NOMO-1 (cell line): ENCODE measurements around the gene KIF26B.
A peak's percentile ranks its signal among the peaks of the same experiment; 100 is the strongest.

ENCODE experiments used
- DNase-seq, 2 experiments: peaks; one replicate each; lab custom pipeline; 2025; ENCODE audit not compliant: unreplicated experiment in 2 of 2; lab: John Stamatoyannopoulos, UW

KIF26B gene

DNA sequence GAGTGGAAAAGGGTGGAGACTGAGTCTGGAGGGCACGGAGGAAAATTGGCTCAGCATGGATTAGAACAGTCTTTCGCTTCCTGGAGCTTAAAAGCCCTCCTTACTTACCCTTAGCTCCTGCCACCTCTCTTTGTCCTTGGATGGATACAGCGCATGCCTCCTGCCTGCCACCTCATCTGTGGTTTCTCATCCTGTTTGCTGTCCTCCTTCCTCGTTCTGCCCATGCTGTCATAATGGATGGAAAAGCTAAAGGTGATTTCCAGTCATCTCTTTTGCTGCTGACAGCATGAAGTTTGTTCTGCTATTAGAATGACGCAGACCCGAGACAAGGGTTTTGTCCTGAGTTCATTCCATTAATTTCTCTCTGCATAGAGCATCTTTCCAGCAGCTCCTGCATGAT lies 425.9 kb downstream of the KIF26B start:
- no peak for DNase-seq

DNA sequence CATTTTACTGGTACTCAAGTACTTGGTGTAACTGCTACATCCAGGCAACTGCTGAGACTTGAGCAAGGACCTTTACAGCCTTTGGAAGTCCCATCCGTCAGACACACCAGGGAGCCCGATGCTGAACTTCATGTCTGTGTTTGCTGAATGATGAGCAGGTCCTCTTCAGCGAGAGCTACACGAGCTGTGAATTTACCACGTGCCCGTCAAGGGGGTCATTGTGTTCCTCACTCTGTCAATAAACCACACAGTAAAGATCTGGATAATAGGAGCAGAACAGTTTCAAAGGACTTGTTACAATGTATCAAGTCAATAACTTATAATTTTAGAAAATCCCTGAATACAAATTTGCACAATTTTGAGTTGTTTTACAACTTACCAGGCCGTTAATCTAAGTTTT lies 427.2 kb downstream of the KIF26B start:
- no peak for DNase-seq

DNA sequence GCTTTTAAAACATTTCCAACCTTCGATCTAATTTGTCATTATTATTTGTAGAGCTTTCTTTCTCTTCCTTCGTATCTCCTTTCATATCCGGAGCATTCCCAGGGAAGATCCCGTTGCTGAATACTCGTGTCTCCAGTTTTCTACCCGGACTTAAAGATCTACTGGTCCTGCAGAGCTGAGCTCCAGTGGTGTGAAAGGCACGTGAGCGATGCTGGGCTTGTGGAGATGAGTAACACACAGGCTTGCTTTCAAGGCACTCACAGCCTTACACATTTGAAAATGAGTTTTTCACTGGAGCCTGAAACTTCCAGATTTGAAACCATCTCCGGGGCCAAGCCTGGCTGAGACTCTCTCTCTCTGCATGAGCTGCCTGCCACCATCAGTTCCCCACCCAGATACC lies 428.3 kb downstream of the KIF26B start:
- DNase-seq = no peak

DNA sequence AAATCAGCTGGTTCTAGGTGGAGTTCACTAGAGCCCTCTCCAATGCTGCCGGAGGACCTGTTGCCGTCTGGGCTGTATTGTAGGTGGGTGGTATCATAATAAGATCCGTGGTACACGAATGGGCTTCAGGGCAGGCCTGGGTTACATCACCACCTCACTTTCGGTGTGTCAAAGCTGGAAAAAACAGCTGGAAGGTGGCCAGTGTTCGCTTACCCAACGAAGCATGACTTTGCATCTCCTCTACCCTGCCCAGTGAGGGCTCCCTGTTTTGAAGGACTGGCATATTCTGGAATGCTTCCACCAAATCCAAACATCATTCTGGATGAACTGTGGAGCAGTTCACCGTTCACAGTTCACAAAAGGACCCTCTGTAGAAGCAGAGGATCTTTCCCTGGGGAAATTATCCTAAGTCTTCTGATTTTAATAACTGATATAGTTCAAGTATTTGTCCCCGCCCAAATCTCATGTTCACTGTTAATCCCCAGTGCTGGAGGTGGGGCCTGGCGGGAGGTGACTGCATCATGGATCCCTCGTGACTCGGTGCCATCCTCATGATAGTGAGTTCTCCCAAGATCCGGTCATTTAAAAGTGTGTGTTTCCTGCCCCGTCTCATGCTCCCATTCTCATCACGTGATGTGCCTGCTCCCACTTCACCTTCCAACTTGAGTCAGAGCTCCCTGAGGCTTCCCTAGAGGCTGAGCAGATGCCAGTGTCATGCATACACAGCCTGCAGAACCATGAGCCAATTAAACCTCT lies 429.0 kb downstream of the KIF26B start:
- DNase-seq = no peak

DNA sequence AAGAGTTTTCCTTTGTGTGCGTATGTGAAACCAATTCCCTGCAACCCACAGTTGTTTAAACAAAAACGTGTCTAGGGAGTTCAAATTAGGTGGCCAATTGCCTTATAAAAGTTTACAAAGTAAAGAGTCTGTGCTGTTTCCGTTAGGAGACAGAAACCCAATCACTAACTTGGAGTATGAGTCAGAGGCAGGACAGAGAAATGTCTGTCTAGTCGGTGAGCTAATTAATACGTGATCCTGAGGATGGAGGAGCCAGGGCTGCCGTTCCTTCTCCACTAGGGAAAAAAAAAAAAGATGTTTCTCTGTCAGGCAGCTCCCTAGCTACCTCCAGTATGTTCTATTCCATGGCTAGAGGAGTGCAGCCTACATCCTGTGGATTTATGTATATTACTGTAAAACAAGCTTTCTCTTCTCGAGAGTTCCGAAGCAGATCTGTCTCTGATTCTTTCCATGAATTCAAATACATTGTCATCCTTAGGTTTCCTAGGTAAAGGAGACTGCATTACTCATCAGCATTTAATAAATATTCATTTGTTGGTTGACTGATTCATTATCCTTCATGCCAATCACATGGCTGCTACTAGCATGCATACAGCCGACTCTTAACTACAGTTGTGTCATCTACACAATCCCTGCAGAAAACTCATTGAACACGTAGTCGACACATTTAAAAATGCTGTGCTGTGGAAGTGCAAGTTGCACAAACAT lies 430.6 kb downstream of the KIF26B start:
- no peak for DNase-seq

DNA sequence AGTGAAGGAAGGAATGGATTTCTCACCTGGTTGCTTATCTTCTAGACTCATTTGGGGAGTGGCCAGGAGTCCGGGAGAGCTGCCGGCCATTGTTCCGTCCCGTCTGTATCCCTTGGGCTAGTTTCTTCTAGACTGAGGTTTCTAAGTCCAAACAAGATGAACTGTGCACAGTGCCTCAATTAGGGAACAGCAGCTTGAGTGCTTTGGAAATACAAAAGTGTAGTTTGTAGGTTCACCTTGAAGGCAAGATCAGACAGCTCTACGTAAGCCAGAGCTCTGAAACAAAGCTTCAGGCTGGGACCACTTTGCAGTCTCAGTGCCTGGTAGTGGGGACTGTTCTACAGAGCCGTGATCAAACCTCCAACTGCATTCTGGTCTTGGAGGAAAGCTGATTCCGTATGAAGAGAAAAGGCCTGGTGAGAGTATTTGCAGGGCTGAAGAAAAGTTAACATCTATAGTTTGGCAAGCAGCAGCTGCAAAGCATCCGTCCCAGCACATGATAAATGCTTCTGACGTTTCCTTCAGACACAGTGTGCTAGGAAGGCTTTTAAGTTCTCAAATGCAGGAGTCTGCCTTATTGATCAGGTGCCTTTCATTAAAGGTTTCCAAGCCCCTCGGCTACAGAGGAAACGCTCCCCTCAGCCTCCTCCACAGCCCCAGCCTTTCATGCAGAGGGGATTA lies 432.8 kb downstream of the KIF26B start:
- no peak for DNase-seq

DNA sequence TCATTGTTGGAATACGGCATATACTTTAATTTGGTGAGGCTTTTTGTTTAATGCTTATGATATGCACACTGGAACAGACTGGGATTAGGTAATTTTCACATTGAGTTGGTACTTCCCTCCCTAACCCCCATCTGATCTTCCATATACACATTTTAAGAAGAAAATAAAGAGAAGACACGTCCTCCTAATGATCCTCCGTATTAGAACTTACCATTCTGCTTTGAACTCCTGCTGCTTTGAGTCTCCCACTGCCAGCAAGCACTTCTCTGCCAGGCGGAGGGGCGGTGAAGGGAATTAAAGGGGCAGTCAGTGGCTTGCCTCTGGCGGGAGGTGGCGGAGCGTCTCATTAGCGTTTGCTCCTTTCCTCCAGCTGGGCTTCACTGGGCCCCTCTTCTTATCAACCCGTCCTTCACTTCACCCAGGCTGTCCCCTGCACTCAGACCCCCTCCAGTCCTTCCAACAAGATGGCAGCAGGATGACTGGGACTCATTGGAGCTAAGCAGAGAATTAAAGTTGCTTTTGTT lies 433.4 kb downstream of the KIF26B start:
- no peak for DNase-seq

DNA sequence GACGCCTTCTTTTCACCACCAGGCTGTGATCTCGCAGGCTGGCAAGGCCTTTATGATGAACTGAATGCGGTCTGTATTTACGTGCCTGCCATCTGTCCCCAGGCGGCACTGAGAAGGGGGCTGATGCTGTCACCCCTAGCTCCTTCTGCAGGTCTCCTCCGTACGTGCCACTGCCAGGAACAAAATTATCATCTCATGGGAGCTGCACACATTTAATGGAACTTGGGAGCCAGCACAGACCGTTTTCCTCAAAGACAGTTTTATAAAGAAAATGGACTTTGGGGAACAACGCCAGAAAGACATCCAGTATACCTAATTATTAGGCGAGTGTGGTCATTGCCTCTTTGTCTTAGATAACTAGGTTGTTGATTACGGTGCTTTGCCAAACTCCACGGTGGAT lies 434.5 kb downstream of the KIF26B start:
- no peak for DNase-seq

DNA sequence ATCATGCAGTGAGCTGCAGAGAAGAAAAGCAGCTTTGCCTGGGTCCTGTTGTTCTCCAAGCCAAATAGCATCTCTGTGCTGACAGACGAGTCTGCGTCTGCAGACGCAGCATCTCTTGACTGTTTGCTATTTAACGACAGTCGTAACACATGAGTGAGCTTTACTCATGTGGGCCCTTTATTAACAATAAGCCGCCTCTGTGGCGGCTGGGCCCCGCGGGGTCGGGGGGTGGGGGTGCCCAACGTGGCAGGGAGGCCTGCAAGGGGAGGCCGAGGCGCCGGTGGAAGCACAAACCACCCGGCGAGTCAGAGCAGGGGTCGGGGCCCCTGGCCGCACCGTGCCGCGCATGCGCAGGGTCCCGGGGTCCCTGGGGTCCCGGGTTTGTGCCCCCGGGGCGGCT lies 435.1 kb downstream of the KIF26B start:
- DNase-seq = no peak

DNA sequence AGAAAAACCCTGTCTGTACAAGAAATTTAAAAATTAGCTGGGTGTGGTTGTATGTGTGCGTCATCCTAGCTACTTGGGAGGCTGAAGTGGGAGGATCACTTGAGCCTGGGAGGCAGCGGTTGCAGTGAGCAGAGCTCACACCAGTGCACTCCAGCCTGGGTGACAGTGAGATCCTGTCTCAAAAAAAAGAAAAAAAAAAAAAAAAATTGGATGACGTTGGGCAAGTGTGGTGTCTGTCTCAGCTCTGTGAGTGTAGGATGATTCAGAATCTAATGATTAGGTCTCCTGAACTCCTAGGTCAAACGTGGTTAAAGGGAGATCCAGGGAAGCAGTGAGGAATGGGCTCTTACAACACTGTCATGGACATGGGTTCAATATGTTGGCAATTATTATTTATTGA lies 435.9 kb downstream of the KIF26B start:
- no peak for DNase-seq

DNA sequence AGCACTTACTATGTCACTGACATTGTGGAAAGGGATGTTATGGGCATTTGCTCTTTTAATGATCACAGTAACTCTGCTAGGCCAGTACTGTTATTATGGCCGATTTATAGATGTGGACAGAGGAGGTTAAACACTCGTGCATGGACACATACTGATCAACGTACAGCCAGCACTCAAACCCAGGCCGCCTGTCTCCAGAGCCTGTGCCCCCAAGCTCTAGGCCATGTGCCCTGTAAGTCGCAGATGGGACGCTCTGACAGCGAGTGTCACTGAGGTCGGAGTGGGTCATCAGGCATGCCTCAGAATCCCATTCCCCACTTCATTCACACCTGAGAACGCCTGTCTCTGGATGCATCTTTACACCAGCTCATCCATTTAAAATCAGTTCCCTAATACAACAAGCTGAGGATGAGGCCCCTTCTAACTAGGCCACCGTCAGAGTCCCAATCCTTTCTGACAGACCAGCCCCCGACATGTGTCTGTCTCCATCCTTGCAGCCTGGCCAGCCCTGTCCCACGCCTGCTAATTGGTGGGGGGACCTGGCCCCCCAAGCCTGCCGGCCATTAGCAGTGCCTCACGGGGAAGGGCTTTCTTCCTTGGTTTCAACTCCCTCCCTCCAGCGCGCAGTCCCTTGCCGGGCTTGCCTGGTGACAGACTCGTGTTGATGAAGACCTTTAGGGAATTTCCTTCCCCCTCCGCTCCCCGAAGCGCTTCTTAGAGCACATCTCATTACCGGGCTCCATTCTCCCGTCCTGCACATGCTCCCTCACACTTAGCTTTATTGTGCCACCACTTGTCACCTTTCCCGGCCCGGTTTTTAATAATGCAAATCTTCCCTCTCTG lies 436.8 kb downstream of the KIF26B start:
- no peak for DNase-seq

DNA sequence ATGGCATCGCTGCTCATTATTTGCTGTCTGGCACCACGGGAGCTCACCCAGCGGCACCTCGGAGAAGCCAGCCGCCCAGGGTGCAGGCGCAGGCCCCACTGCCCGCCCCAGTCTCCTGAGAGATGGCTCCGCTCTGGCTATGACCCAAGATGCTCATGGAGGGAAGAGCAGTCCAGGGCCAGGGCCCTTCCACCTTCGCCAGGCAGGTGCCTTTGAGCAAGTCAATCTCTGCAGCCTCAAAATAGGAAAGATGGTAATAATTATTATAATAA lies 437.3 kb downstream of the KIF26B start:
- no peak for DNase-seq

DNA sequence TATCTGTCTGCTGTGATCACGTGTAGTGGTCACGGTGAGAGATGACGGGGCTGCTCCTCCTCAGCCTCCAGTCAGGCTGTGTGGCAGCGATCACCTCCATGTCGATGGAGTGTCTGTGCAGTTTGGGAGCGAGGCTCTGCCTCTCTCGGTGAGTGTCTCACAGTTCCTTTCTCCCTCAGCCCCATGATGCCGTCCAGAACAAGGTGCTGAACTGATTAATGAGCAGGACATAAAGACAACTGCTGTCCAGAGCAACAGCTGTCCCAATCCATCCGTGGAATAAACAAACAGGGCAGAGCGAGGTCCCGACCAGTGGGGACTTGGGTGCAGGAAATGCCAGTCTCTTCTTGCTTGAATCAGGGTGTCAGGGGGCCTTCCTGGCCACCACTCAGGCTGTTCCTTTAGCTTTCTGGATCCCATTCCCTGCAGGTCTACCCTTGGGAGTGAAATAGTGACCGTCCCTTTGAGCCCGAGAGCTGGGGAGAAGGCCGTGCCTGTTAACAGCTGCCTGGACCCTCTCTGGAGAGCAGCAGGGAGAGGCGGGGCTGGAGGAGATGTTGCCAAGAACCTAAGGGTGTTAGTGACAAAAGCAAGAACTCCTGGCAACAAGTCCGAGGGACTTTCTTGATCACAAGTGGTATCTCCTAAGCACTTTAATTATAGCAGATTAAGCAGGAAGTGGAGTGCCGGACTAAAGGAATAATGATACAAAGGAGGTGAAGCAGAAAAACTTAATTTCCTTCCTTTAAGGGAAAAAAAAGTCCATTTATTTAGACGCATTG lies 443.9 kb downstream of the KIF26B start:
- no peak for DNase-seq

DNA sequence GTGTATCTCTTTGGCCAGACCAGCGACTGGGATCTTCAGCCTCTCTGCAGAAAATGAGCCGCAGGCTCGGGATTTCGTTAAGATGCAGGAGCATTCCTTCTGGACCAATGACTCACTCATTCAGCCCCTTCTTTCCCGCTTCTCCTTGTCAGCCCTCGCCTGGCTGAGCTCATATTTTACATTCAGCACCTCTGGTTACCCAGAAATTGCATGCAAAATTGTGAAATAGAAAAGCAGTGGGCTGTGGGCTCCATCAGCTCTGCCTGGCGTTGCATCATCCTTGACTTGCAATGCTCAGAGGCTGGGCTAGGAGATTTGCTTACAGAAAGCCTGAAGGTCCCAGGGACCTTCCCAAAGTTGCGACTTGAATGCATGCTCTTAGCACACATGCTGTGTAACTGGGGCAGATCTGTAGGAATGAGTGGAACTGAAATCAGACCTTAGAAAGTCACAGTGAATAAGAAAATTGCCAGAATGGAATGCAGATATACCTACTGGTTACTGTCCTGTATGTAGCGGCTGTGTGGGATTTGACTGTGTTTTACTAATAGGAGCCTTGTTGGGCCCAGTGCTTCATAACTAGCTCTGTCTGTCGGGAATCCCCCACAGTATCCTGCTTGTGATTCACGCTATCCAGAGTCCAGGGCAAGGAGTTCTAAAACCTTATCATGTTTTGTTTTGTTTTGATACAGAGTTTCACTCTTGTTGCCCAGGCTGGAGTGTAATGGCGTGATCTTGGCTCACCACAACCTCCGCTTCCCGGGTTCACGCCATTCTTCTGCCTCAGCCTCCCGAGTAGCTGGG lies 444.8 kb downstream of the KIF26B start:
- peak; percentile 79 to 91 for DNase-seq

DNA sequence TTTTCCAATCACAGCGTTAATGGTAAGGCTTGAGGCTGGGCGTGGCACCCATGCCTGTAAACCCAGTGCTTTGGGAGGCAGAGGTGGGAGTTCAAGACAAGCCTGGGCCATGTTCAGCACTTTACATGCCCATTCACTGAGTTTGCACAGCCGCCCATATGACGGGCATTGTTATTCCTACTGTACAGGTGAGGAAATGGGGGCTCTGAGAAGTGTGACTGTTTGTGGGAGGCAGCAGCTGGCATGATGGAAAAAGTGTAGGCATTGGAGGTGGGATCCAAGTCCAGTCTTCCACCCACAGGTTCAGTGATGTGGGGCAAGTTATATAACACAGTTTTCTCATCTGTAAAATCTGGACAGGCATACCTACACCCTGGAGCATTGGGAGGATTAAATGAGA lies 445.9 kb downstream of the KIF26B start:
- DNase-seq = no peak

DNA sequence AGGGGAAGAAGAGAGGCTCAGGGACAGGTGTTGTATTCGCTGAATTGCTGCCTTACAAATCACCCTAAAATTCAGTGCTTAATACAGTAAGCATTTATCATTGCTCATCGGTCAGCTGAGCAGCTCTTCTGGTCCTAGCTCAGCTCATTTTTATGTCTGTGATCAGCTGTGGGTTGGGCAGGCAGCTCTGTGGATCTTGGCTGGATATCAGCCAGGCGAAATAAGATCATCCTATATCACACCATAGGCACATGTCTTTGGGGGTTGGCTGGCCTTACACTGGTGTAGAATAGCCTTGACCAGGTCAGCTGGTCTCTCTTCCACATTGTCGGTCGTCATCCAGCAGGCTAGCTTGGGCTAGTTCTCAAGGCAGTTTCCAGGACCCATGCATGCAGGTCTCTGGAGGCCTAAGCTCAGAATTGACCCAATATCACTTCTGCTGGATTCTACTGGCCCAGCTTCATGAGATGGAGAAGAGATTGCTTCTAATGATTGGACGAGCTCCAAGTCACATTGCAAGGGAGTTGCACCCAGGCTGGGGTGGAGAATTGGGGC lies 448.6 kb downstream of the KIF26B start:
- no peak for DNase-seq

DNA sequence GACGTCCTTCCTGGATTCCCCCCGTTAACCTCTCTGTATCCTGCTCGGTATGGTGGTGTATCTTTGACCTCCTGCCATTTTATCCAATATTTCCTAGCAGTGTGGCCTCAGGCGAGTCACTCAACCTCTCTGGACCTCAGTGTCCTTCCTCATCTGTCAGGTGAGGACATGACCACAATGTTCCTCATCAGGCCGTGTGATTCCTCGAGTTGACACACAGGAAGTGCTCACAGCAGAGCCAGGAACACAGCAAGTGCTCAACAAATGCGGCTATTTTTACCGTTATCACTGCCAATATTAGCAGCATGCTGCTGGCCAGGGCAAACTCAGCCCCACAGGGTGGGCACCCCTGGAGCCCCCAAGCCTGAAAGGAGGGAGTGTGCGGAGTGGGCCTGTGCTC lies 450.2 kb downstream of the KIF26B start:
- DNase-seq = no peak

DNA sequence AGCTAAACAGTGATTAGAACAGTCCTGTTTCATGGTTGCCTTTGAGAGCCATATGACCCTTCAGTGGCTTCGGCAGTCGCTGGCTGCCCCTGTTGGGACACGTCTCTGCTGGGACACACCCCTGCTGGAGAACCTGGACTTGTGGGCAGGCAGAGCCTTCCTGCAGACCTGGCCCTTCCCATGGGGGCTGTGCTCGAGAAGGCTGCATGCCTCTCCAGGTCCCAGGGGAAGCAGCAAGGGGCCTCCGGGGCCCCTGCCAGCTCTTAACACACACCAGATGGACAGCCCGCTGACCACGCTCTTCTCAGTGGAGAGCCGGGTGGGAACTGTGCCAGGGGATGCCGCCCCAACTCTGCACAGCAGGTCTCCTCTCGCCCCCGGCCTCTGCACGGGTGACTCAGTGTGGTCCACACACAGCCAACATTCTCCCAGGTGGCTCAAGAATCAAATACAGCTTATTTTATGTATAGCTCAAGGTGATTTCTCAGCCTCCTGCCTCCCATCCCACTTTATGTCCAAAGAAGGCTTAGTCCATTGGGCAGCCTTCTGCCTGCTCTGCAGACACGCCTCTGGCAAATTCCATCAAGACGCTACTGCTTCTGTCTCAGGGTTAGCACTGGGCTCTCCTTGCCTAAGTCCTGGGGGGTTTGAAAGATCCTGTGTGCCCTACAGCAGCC lies 450.8 kb downstream of the KIF26B start:
- no peak for DNase-seq
